HFF-Myc (cell line): ENCODE results near the gene CYB561.

Experiments used
- DNase-seq: peaks from one replicate; pipeline ENCODE4 v3.0.0-alpha.2; 2011; ENCODE audit warnings: low read depth; ENCODE audit errors: extremely low read depth
- H3K4me3 ChIP-seq: replicated peaks from 2 replicates; pipeline ENCODE4 v1.5.1; 2011; ENCODE audit warnings: low read depth, mild to moderate bottlenecking, control low read depth, low read length
- TF ChIP-seq, protein P1 (sequence below): IDR thresholded peaks from 2 replicates; pipeline ENCODE4 v1.5.1; 2012; ENCODE audit warnings: mild to moderate bottlenecking, low read depth, low read length, control low read depth; ENCODE audit errors: missing control alignments

CYB561 gene

GRCh38 chr17:63479495-63480184 is 33.5 kb upstream of the CYB561 start:
- H3K4me3 ChIP-seq, result no peak overlapping the region
- TF ChIP-seq, protein P1, sequence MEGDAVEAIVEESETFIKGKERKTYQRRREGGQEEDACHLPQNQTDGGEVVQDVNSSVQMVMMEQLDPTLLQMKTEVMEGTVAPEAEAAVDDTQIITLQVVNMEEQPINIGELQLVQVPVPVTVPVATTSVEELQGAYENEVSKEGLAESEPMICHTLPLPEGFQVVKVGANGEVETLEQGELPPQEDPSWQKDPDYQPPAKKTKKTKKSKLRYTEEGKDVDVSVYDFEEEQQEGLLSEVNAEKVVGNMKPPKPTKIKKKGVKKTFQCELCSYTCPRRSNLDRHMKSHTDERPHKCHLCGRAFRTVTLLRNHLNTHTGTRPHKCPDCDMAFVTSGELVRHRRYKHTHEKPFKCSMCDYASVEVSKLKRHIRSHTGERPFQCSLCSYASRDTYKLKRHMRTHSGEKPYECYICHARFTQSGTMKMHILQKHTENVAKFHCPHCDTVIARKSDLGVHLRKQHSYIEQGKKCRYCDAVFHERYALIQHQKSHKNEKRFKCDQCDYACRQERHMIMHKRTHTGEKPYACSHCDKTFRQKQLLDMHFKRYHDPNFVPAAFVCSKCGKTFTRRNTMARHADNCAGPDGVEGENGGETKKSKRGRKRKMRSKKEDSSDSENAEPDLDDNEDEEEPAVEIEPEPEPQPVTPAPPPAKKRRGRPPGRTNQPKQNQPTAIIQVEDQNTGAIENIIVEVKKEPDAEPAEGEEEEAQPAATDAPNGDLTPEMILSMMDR, result no peak
- DNase-seq, result no peak

DNA sequence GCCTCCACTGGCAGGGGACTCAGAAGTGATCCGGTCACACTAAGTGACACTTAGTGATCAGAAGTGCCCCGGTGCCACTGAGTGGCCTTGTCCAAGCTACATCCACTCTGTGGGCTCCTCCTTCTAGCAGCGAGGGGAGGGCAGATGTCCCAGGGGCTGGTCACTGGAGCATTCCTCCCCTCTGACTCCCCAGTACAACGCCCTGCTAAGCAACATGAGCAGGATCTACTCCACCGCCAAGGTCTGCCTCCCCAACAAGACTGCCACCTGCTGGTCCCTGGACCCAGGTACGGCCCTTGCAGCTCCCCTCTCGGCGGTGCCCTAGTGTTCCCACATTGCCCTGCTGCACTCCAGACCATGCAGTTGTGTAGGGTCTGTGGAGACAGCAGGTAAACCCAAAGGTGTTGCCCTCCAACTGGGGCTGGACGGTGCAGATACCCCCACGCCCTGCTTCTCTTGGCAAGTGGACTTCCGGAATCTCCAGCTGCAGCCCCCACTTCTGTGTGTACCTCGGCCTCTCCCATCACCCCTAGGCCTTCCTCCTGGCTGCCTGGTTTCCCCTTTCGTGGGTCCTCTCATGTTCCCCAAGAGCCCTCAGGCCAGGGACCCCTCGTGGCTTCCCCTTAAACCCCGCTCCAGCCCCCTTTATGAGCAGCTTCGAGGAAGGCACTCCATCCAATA is 32.8 kb upstream of the CYB561 start:
- H3K4me3 ChIP-seq, result no peak overlapping the region
- DNase-seq, result peak; percentile 77
- TF ChIP-seq, protein P1, result peak; percentile 93

DNA sequence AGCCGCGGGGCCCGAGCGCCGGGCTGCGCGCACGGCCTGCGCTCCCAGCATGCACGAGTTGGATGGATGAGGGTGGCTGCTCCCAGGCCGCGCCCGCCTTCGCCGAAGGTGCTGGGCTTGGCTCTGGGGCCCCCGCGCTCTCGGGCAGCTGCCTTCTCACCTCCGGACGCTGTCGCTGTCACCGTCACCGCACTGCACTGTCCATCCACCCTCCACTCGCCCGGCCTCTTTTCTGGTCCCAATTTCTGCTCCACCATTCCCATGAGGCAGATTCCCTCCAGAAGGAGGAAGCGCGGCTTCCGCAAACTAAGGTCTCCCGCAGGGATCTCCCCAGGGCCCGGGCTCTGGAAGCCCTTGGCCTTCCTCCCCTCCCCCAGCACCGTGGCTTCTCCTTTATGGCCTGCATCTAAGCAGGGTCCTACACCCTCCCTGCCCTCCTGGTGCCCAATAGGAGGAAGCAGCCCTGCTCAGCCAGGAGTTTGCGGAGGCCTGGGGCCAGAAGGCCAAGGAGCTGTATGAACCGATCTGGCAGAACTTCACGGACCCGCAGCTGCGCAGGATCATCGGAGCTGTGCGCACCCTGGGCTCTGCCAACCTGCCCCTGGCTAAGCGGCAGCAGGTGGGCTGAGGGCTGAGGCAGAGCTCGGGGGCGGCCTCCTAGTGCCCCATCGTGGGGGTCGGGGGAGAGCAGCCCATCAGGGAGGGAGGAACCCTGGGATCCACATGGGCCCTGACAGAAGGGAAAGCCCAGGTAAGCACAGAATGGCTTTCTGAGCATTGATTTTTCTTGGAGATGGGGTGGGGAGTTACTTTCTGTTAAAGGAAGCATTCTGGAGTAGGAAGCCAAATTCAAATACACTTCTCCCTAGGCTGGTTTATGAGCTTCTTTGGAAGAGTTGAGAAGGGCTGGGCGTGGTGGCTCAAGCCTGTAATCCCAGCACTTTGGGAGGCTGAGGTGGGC is 31.7 kb upstream of the CYB561 start:
- TF ChIP-seq, protein P1, result no peak
- H3K4me3 ChIP-seq, result peak overlapping the region; percentile 30
- no peak for DNase-seq

- no peak for DNase-seq
- H3K4me3 ChIP-seq, result peak within 1 kb of the TSS; percentile 30
- TF ChIP-seq, protein P1, result no peak
These were observed 30.9 kb upstream of the CYB561 start, which contains the start of gene ACE for GRCh38 chr17:63476854-63477479. TSS of gene ACE (plus strand) at chr17:63477061. CDS start at chr17:63477095, 34 bp downstream.

GRCh38 chr17:63476459-63476853 is 30.4 kb upstream of the CYB561 start:
- TF ChIP-seq, protein P1, result no peak
- DNase-seq, result no peak
- peak overlapping the region; percentile 30 for H3K4me3 ChIP-seq

- TF ChIP-seq, protein P1, result no peak
- DNase-seq, result no peak
- H3K4me3 ChIP-seq, result no peak overlapping the region
These were observed 29.6 kb upstream of the CYB561 start for GRCh38 chr17:63475491-63476412.
